H9 (cell line): Measurements from ENCODE around the gene PARK7. TPM values are rescaled to one million over a fixed set of nuclear protein-coding genes. Genes with fewer than 3 reads are reported as not detected.
"Not testable (repeated sequence)": the region's sequence is repeated elsewhere in the genome, so short reads cannot be mapped to it uniquely, and the experiment has no call there.

Experiments used
- DNase-seq: peaks from one replicate; pipeline ENCODE4 v3.0.0-alpha.2; 2017
- H2AFZ ChIP-seq: one replicate; pipeline ENCODE4 v1.6.1; 2013; ENCODE audit warnings: mild to moderate bottlenecking, low read length, control low read depth, moderate library complexity
- H2AK5ac ChIP-seq: 2 replicates; pipeline ENCODE4 v1.6.1; 2013; ENCODE audit warnings: low read length, control low read depth, mixed read lengths; ENCODE audit not compliant: insufficient read length
- H2BK120ac ChIP-seq: one replicate; pipeline ENCODE4 v1.6.1; 2013; ENCODE audit warnings: low read depth, mild to moderate bottlenecking, low read length, control low read depth, inconsistent platforms; ENCODE audit not compliant: poor library complexity, severe bottlenecking
- H2BK12ac ChIP-seq: 2 replicates; pipeline ENCODE4 v1.6.1; 2013; ENCODE audit warnings: low read length, control low read depth, mixed read lengths, low read depth; ENCODE audit not compliant: insufficient read length
- H2BK15ac ChIP-seq: 2 replicates; pipeline ENCODE4 v1.6.1; 2013; ENCODE audit warnings: low read depth, low read length, control low read depth
- H2BK20ac ChIP-seq: one replicate; pipeline ENCODE4 v1.6.1; 2013; ENCODE audit warnings: low read depth, mild to moderate bottlenecking, low read length, control low read depth, inconsistent platforms; ENCODE audit not compliant: poor library complexity, severe bottlenecking
- H2BK5ac ChIP-seq: 2 replicates; pipeline ENCODE4 v1.6.1; 2013; ENCODE audit warnings: low read length, control low read depth, mixed read lengths; ENCODE audit not compliant: insufficient read length
- H3K14ac ChIP-seq: 2 replicates; pipeline ENCODE4 v1.6.1; 2013; ENCODE audit warnings: low read length, control low read depth; ENCODE audit not compliant: insufficient read depth
- H3K18ac ChIP-seq: 2 replicates; pipeline ENCODE4 v1.6.1; 2013; ENCODE audit warnings: low read depth, mild to moderate bottlenecking, mixed read lengths, low read length, control low read depth; ENCODE audit not compliant: insufficient read length
- H3K23ac ChIP-seq: 2 replicates; pipeline ENCODE4 v1.6.1; 2013; ENCODE audit warnings: low read length, control low read depth, mixed read lengths, low read depth; ENCODE audit not compliant: insufficient read length
- H3K23me2 ChIP-seq: 2 replicates; pipeline ENCODE4 v1.6.1; 2013; ENCODE audit warnings: low read depth, mild to moderate bottlenecking, mixed read lengths, low read length, control low read depth; ENCODE audit not compliant: insufficient read length, poor library complexity, severe bottlenecking
- H3K27ac ChIP-seq: 2 replicates; pipeline ENCODE4 v1.5.1; 2013; ENCODE audit warnings: low read length, control low read depth, mixed read lengths, low read depth; ENCODE audit not compliant: insufficient read length
- H3K27me3 ChIP-seq: 2 replicates; pipeline ENCODE4 v1.6.1; 2013; ENCODE audit warnings: low read length, control low read depth, inconsistent platforms; ENCODE audit not compliant: insufficient read depth
- H3K4ac ChIP-seq: 2 replicates; pipeline ENCODE4 v1.6.1; 2013; ENCODE audit warnings: low read depth, mild to moderate bottlenecking, control low read depth, inconsistent platforms, low read length, moderate library complexity
- H3K4me1 ChIP-seq: 2 replicates; pipeline ENCODE4 v1.6.1; 2013; ENCODE audit warnings: low read length, control low read depth, inconsistent platforms; ENCODE audit not compliant: insufficient read depth
- H3K4me2 ChIP-seq: 2 replicates; pipeline ENCODE4 v1.6.1; 2013; ENCODE audit warnings: low read length, control low read depth, mixed read lengths; ENCODE audit not compliant: insufficient read length, insufficient read depth
- H3K56ac ChIP-seq: 2 replicates; pipeline ENCODE4 v1.6.1; 2013; ENCODE audit warnings: low read depth, mild to moderate bottlenecking, mixed read lengths, low read length, control low read depth; ENCODE audit not compliant: insufficient read length
- H3K79me1 ChIP-seq: 2 replicates; pipeline ENCODE4 v1.6.1; 2013; ENCODE audit warnings: low read depth, mild to moderate bottlenecking, moderate library complexity, low read length, control low read depth, inconsistent platforms; ENCODE audit not compliant: insufficient read depth, poor library complexity, severe bottlenecking
- H3K79me2 ChIP-seq: 2 replicates; pipeline ENCODE4 v1.6.1; 2013; ENCODE audit warnings: low read length, control low read depth, inconsistent platforms; ENCODE audit not compliant: insufficient read depth
- H3K9ac ChIP-seq: 2 replicates; pipeline ENCODE4 v1.6.1; 2013; ENCODE audit warnings: low read length, control low read depth, mixed read lengths; ENCODE audit not compliant: insufficient read length; ENCODE audit errors: extremely low read depth
- H3K9me3 ChIP-seq: one replicate; pipeline ENCODE4 v1.6.1; 2013; ENCODE audit warnings: low read depth, low read length, inconsistent platforms; ENCODE audit not compliant: control insufficient read depth
- H3T11ph ChIP-seq: one replicate; pipeline ENCODE4 v1.6.1; 2013; ENCODE audit warnings: mild to moderate bottlenecking, low read length, control low read depth, inconsistent platforms
- H4K20me1 ChIP-seq: one replicate; pipeline ENCODE4 v1.6.1; 2013; ENCODE audit not compliant: control insufficient read depth, insufficient read length, insufficient read depth
- H4K5ac ChIP-seq: 2 replicates; pipeline ENCODE4 v1.6.1; 2013; ENCODE audit warnings: low read depth, mild to moderate bottlenecking, mixed read lengths, low read length, control low read depth; ENCODE audit not compliant: insufficient read length
- H4K8ac ChIP-seq: replicated peaks from 2 replicates; pipeline ENCODE4 v1.6.1; 2013; ENCODE audit warnings: low read length, control low read depth, mixed read lengths, low read depth; ENCODE audit not compliant: insufficient read length
- H4K91ac ChIP-seq: 2 replicates; pipeline ENCODE4 v1.6.1; 2013; ENCODE audit warnings: low read depth, mild to moderate bottlenecking, moderate library complexity, mixed read lengths, low read length, control low read depth; ENCODE audit not compliant: insufficient read length
- H3K27ac Mint-ChIP-seq, 3 experiments: 2 replicates in 2 of 3; 3 replicates in 1 of 3; pipeline ENCODE4 v1.8.0; 2020 to 2021; ENCODE audit warnings: mixed read lengths in 3 of 3, mild to moderate bottlenecking in 1 of 3, moderate library complexity in 1 of 3
- H3K27me3 Mint-ChIP-seq: 2 replicates; pipeline ENCODE4 v1.8.0; 2021; ENCODE audit warnings: low read depth, mild to moderate bottlenecking, moderate library complexity, mixed read lengths
- H3K36me3 Mint-ChIP-seq, 3 experiments: 2 replicates in 2 of 3; 3 replicates in 1 of 3; pipeline ENCODE4 v1.8.0; 2020 to 2021; ENCODE audit warnings: low read depth in 3 of 3, mixed read lengths in 3 of 3; ENCODE audit not compliant: insufficient read depth in 1 of 3
- H3K4me1 Mint-ChIP-seq, 2 experiments: 2 replicates each; pipeline ENCODE4 v1.8.0; 2020; ENCODE audit warnings: mixed read lengths in 2 of 2
- H3K4me3 Mint-ChIP-seq, 2 experiments: 2 replicates in 1 of 2; 3 replicates in 1 of 2; pipeline ENCODE4 v1.8.0; 2020 to 2021; ENCODE audit warnings: mild to moderate bottlenecking in 2 of 2, mixed read lengths in 2 of 2, moderate library complexity in 1 of 2
- H3K9me3 Mint-ChIP-seq, 2 experiments: 2 replicates in 1 of 2; 3 replicates in 1 of 2; pipeline ENCODE4 v1.8.0; 2020; ENCODE audit warnings: mild to moderate bottlenecking in 2 of 2, mixed read lengths in 2 of 2, moderate library complexity in 1 of 2
- WGBS: extraction: QIAGEN DNeasy Blood & Tissue Kit; methylation state at CpG from one replicate; pipeline ENCODE4 v1.1.7; 2013; ENCODE audit warnings: missing lambda C conversion rate, low lambda C conversion rate, mixed read lengths; ENCODE audit not compliant: insufficient read length; ENCODE audit errors: extremely low coverage; 5-methylcytosine and 5-hydroxymethylcytosine counted together
- total RNA-seq: library from RNA; stranded (reverse); gene quantifications from 2 replicates; pipeline ENCODE4 v1.2.1, GENCODE V29; 2021
- TF ChIP-seq, protein P1 (sequence below): fragments of 200-600 bp; sonication (generic); conservative IDR thresholded peaks from 3 replicates; pipeline ENCODE4 v1.8.0; 2021; ENCODE audit warnings: antibody characterized with exemption, mild to moderate bottlenecking

The PARK7 gene
- total RNA-seq, 1 experiment from 2014 or later, result 370 TPM

DNA sequence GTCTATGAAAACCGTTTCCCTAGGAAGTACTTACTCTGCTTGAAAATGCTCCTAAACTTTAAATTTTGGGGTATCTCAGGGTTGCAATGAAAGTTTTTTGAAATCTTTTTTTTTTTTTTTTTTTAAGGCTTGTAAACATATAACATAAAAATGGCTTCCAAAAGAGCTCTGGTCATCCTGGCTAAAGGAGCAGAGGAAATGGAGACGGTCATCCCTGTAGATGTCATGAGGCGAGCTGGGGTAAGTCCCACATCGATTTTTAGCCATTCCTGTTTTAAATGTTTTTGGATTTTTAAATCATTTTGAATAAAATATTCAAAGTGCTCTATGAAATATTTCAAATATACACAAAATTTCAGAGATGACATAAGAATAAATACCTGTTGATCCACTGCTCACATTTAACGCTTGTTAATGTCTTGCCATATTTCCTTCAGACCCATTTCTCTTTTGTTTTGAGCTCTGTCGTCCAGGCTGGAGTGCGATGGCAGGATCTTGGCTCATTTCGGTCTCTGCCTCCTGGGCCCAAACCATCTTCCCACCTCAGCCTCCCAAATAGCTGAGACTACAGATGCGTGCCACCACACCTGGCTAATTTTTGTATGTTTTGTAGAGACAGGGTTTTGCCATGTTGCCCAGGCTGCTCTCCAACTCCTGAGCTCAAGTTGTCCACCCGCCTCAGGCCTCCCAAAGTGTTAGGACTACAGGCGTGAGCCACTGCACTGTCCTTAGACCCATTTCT is 1.3 kb downstream of the PARK7 start:
- no peaks in the 10 kb centered on the region for H3K9me3 ChIP-seq
- no CpG with 5 or more reads among the region's 11 CpGs for WGBS
- Mint-ChIP-seq H3K4me3 (peak overlapping the region; percentile 97), H3K36me3 (peaks cover 37 to 59% (median 47%) of the 10 kb centered on the region in 3 experiments), H3K4me1 (peaks cover 15 to 20% of the 10 kb centered on the region in 2 experiments), H3K27me3 (no peaks in the 10 kb centered on the region), H3K9me3 (no peaks in the 10 kb centered on the region), H3K27ac (peak overlapping the region in 2 of 3 experiments; percentile 68 to 76; a peak in 2 of 7 replicates)
- no peak overlapping the region for H2BK5ac ChIP-seq
- no peak overlapping the region for H2BK120ac ChIP-seq
- H3K18ac ChIP-seq, result no peak overlapping the region
- no peak overlapping the region for H3K56ac ChIP-seq
- peak overlapping the region; percentile 53 for H3K9ac ChIP-seq
- no peak overlapping the region for H4K8ac ChIP-seq
- peaks cover 2% of the 10 kb centered on the region for H3K23me2 ChIP-seq
- H2AFZ ChIP-seq, result no peak overlapping the region
- H4K20me1 ChIP-seq, result no peaks in the 10 kb centered on the region
- no peak overlapping the region for H3K14ac ChIP-seq
- H4K91ac ChIP-seq, result no peak overlapping the region
- no peak overlapping the region for H3T11ph ChIP-seq
- H3K23ac ChIP-seq, result no peak overlapping the region
- no peaks in the 10 kb centered on the region for H3K4me1 ChIP-seq
- no peak overlapping the region for H2BK15ac ChIP-seq
- H3K27ac ChIP-seq, result no peak overlapping the region
- H2BK20ac ChIP-seq, result no peak overlapping the region
- H3K4me2 ChIP-seq, result peak overlapping the region; percentile 80
- no peak overlapping the region for H2AK5ac ChIP-seq
- TF ChIP-seq, protein P1, sequence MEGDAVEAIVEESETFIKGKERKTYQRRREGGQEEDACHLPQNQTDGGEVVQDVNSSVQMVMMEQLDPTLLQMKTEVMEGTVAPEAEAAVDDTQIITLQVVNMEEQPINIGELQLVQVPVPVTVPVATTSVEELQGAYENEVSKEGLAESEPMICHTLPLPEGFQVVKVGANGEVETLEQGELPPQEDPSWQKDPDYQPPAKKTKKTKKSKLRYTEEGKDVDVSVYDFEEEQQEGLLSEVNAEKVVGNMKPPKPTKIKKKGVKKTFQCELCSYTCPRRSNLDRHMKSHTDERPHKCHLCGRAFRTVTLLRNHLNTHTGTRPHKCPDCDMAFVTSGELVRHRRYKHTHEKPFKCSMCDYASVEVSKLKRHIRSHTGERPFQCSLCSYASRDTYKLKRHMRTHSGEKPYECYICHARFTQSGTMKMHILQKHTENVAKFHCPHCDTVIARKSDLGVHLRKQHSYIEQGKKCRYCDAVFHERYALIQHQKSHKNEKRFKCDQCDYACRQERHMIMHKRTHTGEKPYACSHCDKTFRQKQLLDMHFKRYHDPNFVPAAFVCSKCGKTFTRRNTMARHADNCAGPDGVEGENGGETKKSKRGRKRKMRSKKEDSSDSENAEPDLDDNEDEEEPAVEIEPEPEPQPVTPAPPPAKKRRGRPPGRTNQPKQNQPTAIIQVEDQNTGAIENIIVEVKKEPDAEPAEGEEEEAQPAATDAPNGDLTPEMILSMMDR, result no peak
- peaks cover 3% of the 10 kb centered on the region; the same call in 1 of the 2 replicates for H3K79me2 ChIP-seq
- H3K27me3 ChIP-seq, result no peaks in the 10 kb centered on the region
- H4K5ac ChIP-seq, result no peak overlapping the region
- no peak overlapping the region for H3K4ac ChIP-seq
- no peak for DNase-seq
- no peak overlapping the region for H2BK12ac ChIP-seq
- H3K79me1 ChIP-seq, result peaks cover 2% of the 10 kb centered on the region

DNA sequence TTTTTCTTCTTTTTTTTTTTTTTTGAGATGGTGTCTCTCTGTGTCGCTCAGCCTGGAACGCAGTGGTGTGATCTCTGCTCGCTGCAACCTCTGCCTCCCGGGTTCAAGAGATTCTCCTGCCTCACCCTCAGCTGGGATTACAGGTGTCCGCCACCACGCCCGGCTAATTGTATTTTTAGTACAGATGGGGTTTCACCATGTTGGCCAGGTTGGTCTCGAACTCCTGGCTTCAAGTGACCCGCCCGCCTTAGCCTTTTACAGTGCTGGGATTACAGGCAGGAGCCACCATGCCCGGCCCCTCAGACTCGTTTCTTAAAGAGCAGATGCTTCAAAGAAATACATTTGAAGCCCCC is 1.8 kb downstream of the PARK7 start:
- H3K9me3 Mint-ChIP-seq, H4K5ac ChIP-seq, H3K14ac ChIP-seq, H2BK20ac ChIP-seq, H3K9ac ChIP-seq, H3K79me1 ChIP-seq, H2BK12ac ChIP-seq, H3K79me2 ChIP-seq, H2BK5ac ChIP-seq, H3K27ac Mint-ChIP-seq, H3K4me2 ChIP-seq, H3T11ph ChIP-seq, H2AFZ ChIP-seq, H3K56ac ChIP-seq, H3K27me3 ChIP-seq, H4K8ac ChIP-seq, H2BK120ac ChIP-seq, H3K23me2 ChIP-seq, DNase-seq, H3K27me3 Mint-ChIP-seq, H3K9me3 ChIP-seq, H4K91ac ChIP-seq, H2BK15ac ChIP-seq, H3K4me1 ChIP-seq, H4K20me1 ChIP-seq, H3K27ac ChIP-seq, H2AK5ac ChIP-seq, H3K23ac ChIP-seq, H3K4ac ChIP-seq, H3K18ac ChIP-seq: not testable (repeated sequence)
- H3K4me3 Mint-ChIP-seq, result peak overlapping the region; percentile 97; a peak in 4 of 5 replicates
- peaks cover 37 to 59% (median 47%) of the 10 kb centered on the region in 3 experiments for H3K36me3 Mint-ChIP-seq
- no CpG with 5 or more reads among the region's 12 CpGs for WGBS
- H3K4me1 Mint-ChIP-seq, result peaks cover 15 to 20% of the 10 kb centered on the region in 2 experiments
